K562 (cell line): ENCODE results near the gene SERPINH1.

Source experiments
- CSDE1 ChIP-seq, 2 experiments: fragments of 450-650 bp; IDR thresholded peaks; 2 replicates each; pipeline ENCODE4 v1.6.1; 2016; ENCODE audit warnings: mild to moderate bottlenecking in 1 of 2
- CTCF ChIP-seq, 3 experiments: IDR thresholded peaks in 2 of 3; conservative IDR thresholded peaks in 1 of 3; 2 replicates each; pipeline ENCODE4 v1.5.1; 2011 to 2012; ENCODE audit warnings: low read length in 3 of 3, mild to moderate bottlenecking in 3 of 3, control low read depth in 2 of 3, improper control_type of control experiment in 1 of 3, inconsistent platforms in 1 of 3, low read depth in 1 of 3, mixed read lengths in 1 of 3, moderate library complexity in 1 of 3; ENCODE audit not compliant: insufficient read depth in 2 of 3
- FUS ChIP-seq: fragments of 200-400 bp; formaldehyde crosslinking; optimal IDR thresholded peaks from 2 replicates; pipeline ENCODE3; 2017; ENCODE audit warnings: low read depth, low read length
- NFYB ChIP-seq: IDR thresholded peaks from 2 replicates; pipeline ENCODE4 v1.6.1; 2011; ENCODE audit warnings: mild to moderate bottlenecking, moderate library complexity; ENCODE audit not compliant: insufficient read length; ENCODE audit errors: extremely low read depth
- NKRF ChIP-seq: fragments of 450-650 bp; IDR thresholded peaks from 2 replicates; pipeline ENCODE4 v1.6.1; 2016; ENCODE audit warnings: borderline replicate concordance
- POLR2AphosphoS5 ChIP-seq: IDR thresholded peaks from 2 replicates; pipeline ENCODE4 v1.6.1; 2011; ENCODE audit warnings: mild to moderate bottlenecking, low read depth, low read length, moderate library complexity; ENCODE audit not compliant: control insufficient read depth, insufficient read depth
- PRMT5 ChIP-seq: sonication (generic); formaldehyde crosslinking; IDR thresholded peaks from 2 replicates; pipeline ENCODE4 v1.5.0; 2020; ENCODE audit warnings: missing genetic modification reagents
- USF2 ChIP-seq: sonication (generic); formaldehyde crosslinking; IDR thresholded peaks from 2 replicates; pipeline ENCODE4 v1.5.0; 2020; ENCODE audit warnings: missing genetic modification reagents

GRCh38 chr11:75526192-75526541 lies 35.9 kb upstream of the SERPINH1 start:
- TF ChIP-seq NFYB (no peak), CTCF (IDR thresholded peaks at IDR 0.05 in 2 of 3, conservative IDR thresholded peaks at IDR 0.05 in 1 of 3; ENCODE audit: insufficient read depth in 2 of 3, low read depth in 1 of 3, low read length in 3 of 3) (no peak), FUS (no peak), PRMT5 (no peak), NKRF (no peak), CSDE1 (IDR thresholded peaks at IDR 0.05) (no peak), POLR2AphosphoS5 (no peak), USF2 (CRISPR knock-in tag) (no peak)
